ENCODE measurements around the gene ROR1. TPM values are rescaled to one million over a fixed set of nuclear protein-coding genes. Genes with fewer than 3 reads are reported as not detected.

ROR1 gene
- total and polyA plus RNA-seq, 9 of the 15 experiments (the other 6 are each of a cell fraction or from before 2014, with no cell fraction given): 0.02 TPM; not detected in 8

GRCh38 chr1:63884486-63884885 is 110.7 kb downstream of the ROR1 start:
- H3K9me3 ChIP-seq (replicated peaks; ENCODE audit: control insufficient read depth, insufficient read depth, low read depth, low read length): no peaks in the 10 kb centered on the region
- no peak overlapping the region for H3K4me3 ChIP-seq
- 0% methylated on average over 2 of the region's 2 CpGs for WGBS (ENCODE audit: insufficient coverage, low coverage, missing lambda C conversion rate)
- in situ Hi-C loops (cut with MboI) (no loop called here), intact Hi-C loops (cut with micrococcal nuclease) (no loop called here)
- H3K4me2 ChIP-seq (ENCODE audit: insufficient read depth, low read length): no peak overlapping the region
- no peaks in the 10 kb centered on the region for H3K79me2 ChIP-seq (ENCODE audit: control insufficient read depth, insufficient read depth, low read length)
- BruUV-seq (replicated peaks): no TSS peak
- no peaks in the 10 kb centered on the region for H3K9me1 ChIP-seq (ENCODE audit: control insufficient read depth, insufficient read depth, low read length)
- CTCF ChIA-PET (ENCODE audit: low intra/inter-chr PET ratio): no interaction called here
- no peak overlapping the region for H3K9ac ChIP-seq (ENCODE audit: insufficient read depth in 1 of 2, low read depth in 2 of 2, low read length in 2 of 2)
- H3K27me3 ChIP-seq (ENCODE audit: control insufficient read depth in 2 of 2, insufficient read depth in 2 of 2, low read length in 2 of 2): no peaks in the 10 kb centered on the region; a peak in 1 of 5 replicates
- H3K4me1 ChIP-seq (replicated peaks in 1 of 2; ENCODE audit: control insufficient read depth in 2 of 2, insufficient read depth in 2 of 2, low read length in 2 of 2): no peaks in the 10 kb centered on the region
- no peaks in the 10 kb centered on the region for H3K36me3 ChIP-seq (ENCODE audit: control insufficient read depth, insufficient read depth, low read length)
- H3K27ac ChIP-seq (ENCODE audit: extremely low read depth, low read depth, low read length): no peak overlapping the region
- DNase-seq (ENCODE audit: extremely low read depth in 1 of 4, low spot score in 3 of 4) (no peak), ATAC-seq (no peak), FAIRE-seq (no peak)
- H2AFZ ChIP-seq (ENCODE audit: low read depth, low read length): no peak overlapping the region
- TF ChIP-seq BRCA1 (IDR thresholded peaks at IDR 0.05): no peak
- no peak for TF ChIP-seq BRCA1 (CRISPR knock-in tag; IDR thresholded peaks at IDR 0.05)
- no peak for TF ChIP-seq ZNF696 (CRISPR knock-in tag; conservative IDR thresholded peaks at IDR 0.05)
- TF ChIP-seq LARP7 (IDR thresholded peaks at IDR 0.05): no peak
- TF ChIP-seq SMAD4 (CRISPR knock-in tag; conservative IDR thresholded peaks at IDR 0.05): no peak
- no peak for TF ChIP-seq TBL1XR1 (IDR thresholded peaks at IDR 0.05; ENCODE audit: low read length in 2 of 2)
- no peak for TF ChIP-seq ZNF140 (CRISPR knock-in tag; IDR thresholded peaks at IDR 0.05)
- no peaks in the 10 kb centered on the region for H4K20me1 ChIP-seq (replicated peaks; ENCODE audit: control insufficient read depth, insufficient read depth, low read length)
- POLR2A ChIA-PET: no interaction called here

GRCh38 chr1:63885899-63886298 is 112.1 kb downstream of the ROR1 start:
- ATAC-seq (no peak), DNase-seq (ENCODE audit: extremely low read depth in 1 of 4, low spot score in 3 of 4) (no peak), FAIRE-seq (no peak)
- H2AFZ ChIP-seq (ENCODE audit: low read depth, low read length): no peak overlapping the region
- H3K36me3 ChIP-seq (ENCODE audit: control insufficient read depth, insufficient read depth, low read length): no peaks in the 10 kb centered on the region
- intact Hi-C loops (cut with micrococcal nuclease): no loop called here
- WGBS (ENCODE audit: insufficient coverage, low coverage, missing lambda C conversion rate): 1% methylated on average over 10 of the region's 10 CpGs
- H3K4me3 ChIP-seq: no peak overlapping the region
- H3K4me1 ChIP-seq (replicated peaks in 1 of 2; ENCODE audit: control insufficient read depth in 2 of 2, insufficient read depth in 2 of 2, low read length in 2 of 2): no peaks in the 10 kb centered on the region
- ChIA-PET CTCF (ENCODE audit: low intra/inter-chr PET ratio) (no interaction called here), POLR2A (interaction anchor here (0.5 kb wide), 1 partner anchor 597 kb away, joined by 3 read pairs; no protein-coding TSS in a partner anchor)
- H3K9me3 ChIP-seq (replicated peaks; ENCODE audit: control insufficient read depth, insufficient read depth, low read depth, low read length): no peaks in the 10 kb centered on the region
- H3K27ac ChIP-seq (ENCODE audit: extremely low read depth, low read depth, low read length): no peak overlapping the region
- H3K9ac ChIP-seq (ENCODE audit: insufficient read depth in 1 of 2, low read depth in 2 of 2, low read length in 2 of 2): no peak overlapping the region
- H3K27me3 ChIP-seq (ENCODE audit: control insufficient read depth in 2 of 2, insufficient read depth in 2 of 2, low read length in 2 of 2): no peaks in the 10 kb centered on the region; a peak in 1 of 5 replicates
- H3K4me2 ChIP-seq (ENCODE audit: insufficient read depth, low read length): no peak overlapping the region
- no peaks in the 10 kb centered on the region for H4K20me1 ChIP-seq (replicated peaks; ENCODE audit: control insufficient read depth, insufficient read depth, low read length)
- no peaks in the 10 kb centered on the region for H3K9me1 ChIP-seq (ENCODE audit: control insufficient read depth, insufficient read depth, low read length)
- peak; percentile 58 to 68 for TF ChIP-seq NRF1 (conservative IDR thresholded peaks at IDR 0.05 in 1 of 2, IDR thresholded peaks at IDR 0.05 in 1 of 2)
- TF ChIP-seq ZBTB34 (CRISPR knock-in tag; IDR thresholded peaks at IDR 0.05): no peak
- BruUV-seq (replicated peaks): no TSS peak
- in situ Hi-C loops (cut with MboI): no loop called here
- no peaks in the 10 kb centered on the region for H3K79me2 ChIP-seq (ENCODE audit: control insufficient read depth, insufficient read depth, low read length)
